Stimulated activated CD4-positive, alpha-beta T cell treated with anti-CD3 and anti-CD28 coated beads, Interleukin-1b, Interleukin-23, amount 100 ng/mL, for 1 hour (primary cell): ENCODE measurements around the gene AFF1.
"Not testable (repeated sequence)": the region's sequence is repeated elsewhere in the genome, so short reads cannot be mapped to it uniquely, and the experiment has no call there.

Experiments used
- DNase-seq, 2 donors: peaks; one replicate each; pipeline ENCODE4 v3.0.0-alpha.2; 2020; ENCODE audit warnings: low read depth in 2 of 2

Gene AFF1

DNA sequence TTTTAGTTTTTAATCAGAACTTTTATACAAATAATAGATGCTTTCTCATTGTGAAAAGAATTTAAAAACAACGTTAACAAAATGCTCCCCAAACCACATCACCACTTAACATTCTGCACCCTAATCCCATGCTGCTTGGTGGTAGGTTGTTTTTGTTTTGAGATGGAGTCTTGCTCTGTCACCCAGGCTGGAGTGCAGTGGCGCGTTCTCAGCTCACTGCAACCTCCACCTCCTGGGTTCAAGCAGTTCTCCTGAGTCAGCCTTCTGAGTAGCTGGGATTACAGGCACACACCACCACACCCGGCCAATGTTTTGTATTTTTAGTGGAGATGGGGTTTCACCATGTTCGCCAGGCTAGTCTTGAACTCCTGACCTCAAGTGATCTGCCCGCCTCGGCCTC, 102.4 kb downstream of the AFF1 start:
- not testable (repeated sequence) for DNase-seq

DNA sequence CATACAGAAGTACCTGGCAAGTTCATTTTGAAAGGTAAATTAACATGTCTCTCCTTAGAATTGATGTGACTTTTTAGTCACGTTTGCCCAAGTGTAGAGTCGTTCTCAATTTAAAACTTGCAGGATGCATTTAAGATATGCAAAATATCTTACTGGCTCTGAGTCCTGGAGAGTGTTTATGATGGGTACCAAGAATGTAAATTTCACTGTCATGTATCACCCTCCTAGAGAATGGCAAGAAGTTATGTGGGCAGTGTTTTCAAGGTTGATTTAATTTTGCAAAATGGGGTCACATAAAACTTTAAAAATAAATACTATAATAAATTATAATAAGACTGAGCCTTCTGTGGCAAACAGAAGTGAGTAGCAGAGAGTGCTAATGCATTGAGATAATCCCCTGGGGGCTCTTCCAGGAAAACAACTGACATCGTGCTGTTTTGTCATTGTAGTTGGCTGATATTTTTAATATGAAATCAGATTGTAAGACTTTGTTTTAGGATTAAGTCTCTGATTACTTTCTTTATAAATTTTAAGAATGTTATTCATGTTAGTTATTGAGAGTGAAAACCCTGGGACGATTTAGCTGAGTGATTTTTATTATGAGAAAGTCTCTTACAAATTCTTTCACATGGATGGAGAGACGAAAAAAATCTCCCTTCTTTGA, 103.0 kb downstream of the AFF1 start:
- DNase-seq, result no peak

DNA sequence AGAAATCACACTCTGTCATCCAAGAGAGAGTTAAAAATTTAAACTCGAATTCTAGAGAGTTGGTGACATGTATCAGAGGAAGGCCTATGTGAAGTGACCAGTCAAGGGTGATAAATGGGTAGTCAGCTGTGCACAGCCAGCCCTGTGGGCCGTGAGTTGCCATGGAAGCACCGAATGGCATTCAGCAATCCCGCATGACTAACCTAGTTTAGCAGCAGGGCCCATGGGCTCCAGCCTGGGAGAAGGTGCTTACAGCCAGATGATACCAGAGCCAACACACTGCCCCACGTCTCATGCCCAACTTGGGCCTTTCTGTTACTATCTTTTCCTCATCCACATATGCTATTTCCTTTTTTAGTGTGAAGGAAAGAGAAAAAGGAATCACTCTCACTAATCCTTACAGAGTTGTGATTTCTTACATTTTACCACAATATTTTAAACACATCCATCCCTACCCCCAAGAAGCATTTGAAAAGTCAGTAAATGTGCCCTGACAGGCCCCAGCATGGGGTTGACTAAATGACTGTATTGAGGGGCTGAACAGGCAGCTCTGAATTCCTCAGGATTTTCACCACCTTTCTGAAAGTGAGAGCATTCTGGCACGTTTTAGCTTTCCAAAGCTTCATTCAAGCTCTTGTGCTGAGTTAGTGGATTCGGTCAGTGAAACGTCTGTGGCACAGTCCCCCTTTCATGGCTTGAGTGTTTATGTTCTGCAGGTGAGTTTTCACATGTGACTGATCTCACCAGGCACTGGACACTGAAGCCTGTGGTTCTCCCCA, 104.2 kb downstream of the AFF1 start:
- no peak for DNase-seq

DNA sequence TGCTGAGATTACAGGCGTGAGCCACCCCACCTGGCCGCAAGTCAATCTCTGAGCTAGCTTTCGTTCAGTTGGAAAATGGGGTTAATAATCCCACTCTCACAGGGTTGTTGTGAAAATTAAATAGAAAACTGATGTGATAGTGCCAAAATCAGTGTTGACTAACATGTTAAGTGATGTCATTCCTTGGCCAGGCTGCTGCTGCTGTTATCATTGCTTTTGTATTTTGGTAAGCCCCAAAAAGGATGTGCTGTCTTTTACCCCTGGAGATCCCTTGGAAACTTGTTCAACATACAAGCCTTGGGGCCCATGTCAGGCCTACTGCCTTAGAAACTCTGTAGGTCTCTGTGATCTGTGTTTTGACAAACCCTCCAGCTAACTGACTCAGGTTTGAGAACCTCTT, 106.3 kb downstream of the AFF1 start:
- no peak for DNase-seq

DNA sequence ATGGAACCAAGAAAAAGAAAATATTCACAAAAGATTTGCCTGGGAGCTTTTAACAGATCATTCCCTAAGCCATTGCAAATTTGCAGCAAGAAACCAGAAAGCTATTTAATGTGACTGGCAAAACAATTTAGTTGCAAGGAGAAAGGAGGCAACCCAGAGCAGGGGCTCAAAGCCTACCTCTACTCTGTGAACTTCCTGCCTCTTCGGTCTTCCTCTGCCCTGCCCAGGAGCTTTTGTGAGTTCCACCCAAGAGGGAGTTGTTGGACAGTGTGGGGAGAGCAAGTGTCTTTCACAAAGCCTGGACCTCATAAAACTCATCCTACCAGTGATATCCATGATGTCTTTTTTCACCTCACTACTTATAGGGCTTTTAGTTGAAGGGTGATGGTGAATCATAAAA, 107.4 kb downstream of the AFF1 start:
- DNase-seq, result no peak

DNA sequence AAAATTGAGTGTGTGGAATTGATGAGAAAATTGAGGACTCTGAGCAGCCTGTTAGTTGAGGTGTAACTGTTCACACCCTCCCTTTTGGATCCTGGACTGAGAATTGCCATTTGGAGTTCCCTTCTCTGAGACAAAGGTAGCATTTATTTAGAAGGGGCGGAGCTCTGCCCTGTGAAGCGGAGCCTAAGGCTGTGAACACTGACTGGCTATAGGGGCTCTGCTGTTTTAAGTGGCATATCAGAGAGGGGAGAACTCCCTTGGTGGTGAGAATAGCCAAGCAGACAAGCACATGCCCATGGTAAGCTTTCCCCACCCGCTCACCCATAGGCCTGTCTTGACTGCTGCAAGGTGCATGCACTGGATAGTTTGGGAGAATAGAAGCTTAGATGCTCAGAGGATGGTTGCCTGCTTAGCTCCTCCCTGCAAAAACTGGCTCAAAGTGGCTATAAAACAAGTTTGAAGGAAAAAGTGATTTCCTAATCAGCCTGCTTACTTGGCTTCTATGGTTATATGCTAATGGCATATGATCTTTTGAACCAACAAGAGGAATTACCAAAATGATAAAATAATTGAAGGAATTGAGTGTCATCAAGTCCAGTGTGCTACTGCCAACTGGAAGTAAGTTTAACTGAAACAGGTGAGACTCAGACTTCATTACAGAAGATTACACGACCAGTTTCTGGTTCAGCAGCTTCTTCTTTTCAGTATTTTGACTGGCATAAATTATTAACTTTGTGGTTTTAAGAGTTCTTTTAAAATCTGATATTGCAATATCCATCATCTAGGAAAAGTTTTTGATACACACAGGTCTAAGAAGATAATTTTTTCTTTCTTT, 108.4 kb downstream of the AFF1 start:
- DNase-seq, result no peak

DNA sequence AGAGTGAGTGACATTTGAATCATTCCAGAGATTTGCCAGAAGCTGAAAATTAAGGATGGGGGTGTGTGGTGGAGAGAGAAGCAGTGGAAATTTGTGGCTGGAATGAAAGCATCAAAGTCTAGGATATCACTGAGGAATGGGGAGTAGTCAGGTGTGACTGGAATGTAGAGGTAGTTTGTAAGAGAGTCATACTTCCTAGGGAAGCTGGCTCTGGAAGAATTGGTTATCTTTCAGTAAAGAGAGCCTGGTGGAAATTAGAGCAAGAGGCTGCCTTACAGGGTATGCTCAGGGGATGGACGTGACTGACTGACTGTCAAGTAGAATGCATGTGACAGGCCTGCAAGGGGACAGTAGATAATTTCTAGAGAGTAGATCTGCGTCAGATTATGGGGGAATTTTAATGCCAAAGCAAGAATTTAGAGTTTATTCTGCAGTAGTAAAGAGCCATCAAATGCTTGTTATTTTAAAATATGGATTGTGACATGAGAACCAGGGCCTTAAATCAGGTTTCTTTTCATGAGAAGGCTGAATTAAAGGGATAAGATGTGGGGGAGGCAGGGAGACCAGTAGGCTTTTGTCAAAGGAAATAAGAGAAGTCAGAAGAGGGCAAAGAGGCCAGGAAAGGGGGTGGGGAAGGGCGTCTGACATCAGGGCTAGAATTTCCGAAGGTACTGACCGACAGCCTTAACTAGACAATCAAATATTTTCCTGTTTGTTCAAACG, 109.9 kb downstream of the AFF1 start:
- DNase-seq, result no peak

DNA sequence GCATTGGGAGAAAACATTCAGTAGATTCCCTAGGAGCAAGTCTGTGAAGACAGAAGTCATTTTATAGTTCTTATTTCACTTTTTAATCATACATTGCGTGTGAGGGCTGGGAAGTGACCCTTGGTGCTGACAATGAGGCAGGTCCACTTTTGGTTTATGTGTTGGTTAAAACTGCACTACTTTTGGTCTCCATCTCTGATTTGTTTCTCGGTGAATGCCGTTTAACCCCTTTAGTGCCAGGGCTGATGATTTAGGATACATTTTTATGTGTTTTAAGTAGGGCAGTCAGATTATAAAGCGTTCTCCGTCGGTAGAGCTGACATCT, 110.4 kb downstream of the AFF1 start:
- DNase-seq, result no peak

DNA sequence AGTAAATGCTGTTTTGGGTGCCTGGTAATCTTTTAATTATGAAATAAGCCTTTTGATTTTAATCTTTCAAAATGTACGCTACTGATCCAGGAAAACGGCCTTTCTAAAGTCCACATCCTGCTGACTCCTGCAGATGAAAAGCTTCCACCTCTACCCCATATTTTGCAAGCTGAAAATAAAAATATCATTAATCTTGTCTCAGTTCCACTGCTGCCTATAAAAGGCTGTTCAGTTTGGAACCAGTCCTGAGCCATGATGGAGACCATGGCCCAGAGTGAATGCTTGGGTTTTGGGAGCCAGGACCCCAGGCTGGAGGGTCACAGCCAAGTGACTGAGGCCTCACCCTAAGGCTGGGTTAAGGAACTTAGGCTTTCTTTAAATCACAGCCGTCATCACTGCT, 110.8 kb downstream of the AFF1 start:
- DNase-seq, result no peak

DNA sequence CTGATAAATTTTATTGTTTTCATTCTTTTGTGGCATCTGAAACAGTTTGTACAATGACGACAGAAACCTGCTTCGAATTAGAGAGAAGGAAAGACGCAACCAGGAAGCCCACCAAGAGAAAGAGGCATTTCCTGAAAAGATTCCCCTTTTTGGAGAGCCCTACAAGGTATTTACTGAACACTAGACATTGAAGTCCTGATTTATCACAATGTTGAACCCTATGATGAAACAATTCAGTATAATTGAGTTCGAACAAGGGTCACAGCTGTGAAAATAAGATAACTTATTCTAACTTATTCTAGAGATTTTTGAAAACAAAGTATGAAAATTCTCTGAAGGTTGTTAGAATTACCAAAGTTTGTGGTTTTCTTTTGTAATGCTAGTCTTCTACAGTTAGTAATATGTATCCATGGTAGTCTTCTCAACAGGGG, 111.3 kb downstream of the AFF1 start:
- no peak for DNase-seq

DNA sequence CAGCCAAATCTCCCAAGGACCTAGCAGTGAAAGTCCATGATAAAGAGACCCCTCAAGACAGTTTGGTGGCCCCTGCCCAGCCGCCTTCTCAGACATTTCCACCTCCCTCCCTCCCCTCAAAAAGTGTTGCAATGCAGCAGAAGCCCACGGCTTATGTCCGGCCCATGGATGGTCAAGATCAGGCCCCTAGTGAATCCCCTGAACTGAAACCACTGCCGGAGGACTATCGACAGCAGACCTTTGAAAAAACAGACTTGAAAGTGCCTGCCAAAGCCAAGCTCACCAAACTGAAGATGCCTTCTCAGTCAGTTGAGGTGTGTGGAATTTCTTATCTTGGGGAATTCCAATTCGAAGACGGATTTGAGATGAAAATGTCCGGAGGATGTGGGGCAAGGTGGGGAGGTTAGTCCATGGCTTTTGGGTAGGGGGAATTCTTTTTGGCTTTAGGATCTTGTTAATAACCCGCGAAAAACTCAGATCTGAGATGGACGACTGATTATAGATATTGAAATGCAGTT, 112.5 kb downstream of the AFF1 start:
- DNase-seq, result no peak

DNA sequence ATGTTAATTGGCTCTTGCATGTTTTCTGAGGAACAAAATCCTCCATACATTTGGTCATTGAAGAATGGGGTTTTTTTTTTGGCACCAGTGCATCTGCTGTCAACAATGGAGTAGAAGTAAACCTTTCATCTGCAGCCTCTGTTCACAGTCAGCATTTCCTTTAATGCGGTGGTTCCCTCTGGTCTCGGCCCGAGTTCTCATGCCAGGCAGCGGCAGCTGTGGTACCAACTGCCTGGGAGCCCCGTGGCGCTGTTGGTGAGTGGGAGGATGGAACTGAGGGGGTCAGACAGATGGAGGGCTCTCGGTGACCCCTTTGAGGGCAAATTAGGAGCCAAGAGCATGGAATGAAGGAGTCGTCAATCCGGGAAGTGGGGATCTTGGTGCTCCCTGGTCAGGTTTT, 114.7 kb downstream of the AFF1 start:
- no peak for DNase-seq

DNA sequence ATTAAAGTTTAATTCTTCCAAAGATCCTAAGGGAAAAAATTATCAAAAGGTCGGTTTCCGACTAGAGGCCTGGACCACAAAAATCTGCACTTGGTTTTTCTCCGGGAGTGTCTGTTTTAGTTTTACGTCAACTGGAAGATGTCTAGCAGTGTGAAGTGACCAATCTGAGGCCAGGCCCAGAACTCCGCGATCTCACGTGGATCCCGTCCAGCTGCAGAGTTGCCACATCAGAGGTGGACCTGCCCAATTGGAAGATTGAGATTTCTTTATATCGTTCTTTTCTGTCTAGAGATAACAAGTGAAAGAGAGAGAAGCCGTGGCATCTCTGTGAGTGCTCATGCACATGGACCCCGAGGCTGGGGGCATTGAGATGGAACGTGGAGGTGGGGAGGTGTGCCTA, 115.8 kb downstream of the AFF1 start:
- DNase-seq, result no peak

DNA sequence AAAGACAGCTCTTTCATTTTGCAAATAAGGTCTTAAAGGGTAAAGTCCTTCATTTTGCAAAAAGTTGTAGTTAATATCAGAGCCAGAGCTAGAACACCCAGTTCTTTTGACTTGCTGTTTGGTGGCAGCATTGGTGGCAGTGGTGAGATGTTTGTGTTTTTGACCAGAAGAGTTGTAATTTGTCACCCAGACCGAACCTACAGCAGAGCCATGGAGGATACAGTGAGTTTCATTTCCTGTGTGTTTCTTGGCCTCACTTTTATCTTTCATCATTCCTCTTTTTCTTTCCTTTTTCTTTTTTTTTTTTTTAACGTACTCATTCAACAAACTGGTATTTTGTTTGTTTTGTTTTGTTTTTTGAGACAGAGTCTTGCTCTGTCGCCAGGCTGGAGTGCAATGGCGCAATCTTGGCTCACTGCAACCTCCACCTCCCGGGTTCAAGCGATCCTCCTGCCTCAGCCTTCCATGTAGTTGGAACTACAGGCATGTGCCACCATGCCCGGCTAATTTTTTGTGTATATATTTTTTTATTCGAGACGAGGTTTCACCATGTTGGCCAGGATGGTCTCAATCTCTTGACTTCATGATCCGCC, 116.4 kb downstream of the AFF1 start:
- no peak for DNase-seq

DNA sequence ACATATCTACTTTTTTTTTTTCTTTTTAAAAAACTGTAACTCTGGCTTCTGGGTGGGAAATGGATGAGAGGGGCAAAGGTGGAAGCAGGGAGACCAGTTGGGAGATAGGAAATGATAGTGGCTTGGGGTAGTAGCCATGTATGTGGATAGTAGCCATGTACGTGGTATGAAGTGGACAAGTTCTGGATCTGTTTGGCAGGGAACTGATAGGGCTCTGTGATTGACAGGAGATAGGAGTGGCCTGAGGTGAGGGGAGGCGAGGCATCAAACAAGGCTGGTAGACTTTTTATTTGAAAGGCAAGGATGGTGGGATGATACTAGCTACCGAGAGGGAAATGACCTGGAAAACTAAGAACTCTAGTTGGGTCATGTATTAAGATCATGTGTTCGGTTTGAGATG, 117.8 kb downstream of the AFF1 start:
- DNase-seq, result no peak

DNA sequence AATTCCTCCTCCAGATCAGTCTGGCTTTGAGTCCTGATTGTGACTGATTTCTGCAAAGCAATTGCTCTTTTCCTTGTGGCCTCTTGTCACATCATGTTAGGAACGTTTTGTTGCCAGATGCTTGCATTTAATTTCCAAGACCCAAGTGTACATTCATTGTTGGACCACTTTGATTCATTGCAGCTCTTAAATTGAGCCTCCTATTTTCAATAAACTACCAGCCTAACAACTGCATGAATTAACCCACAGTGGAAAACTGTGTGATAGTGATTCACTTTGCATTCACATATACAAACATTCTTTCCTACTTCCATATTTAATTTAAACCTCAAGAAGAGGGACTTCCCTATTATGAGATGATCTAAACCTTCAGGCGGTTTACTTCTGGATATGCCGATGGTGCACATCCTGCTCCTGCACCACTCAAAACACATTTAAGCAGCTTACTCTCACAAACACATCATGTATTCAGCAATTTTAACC, 118.4 kb downstream of the AFF1 start:
- DNase-seq, result no peak

DNA sequence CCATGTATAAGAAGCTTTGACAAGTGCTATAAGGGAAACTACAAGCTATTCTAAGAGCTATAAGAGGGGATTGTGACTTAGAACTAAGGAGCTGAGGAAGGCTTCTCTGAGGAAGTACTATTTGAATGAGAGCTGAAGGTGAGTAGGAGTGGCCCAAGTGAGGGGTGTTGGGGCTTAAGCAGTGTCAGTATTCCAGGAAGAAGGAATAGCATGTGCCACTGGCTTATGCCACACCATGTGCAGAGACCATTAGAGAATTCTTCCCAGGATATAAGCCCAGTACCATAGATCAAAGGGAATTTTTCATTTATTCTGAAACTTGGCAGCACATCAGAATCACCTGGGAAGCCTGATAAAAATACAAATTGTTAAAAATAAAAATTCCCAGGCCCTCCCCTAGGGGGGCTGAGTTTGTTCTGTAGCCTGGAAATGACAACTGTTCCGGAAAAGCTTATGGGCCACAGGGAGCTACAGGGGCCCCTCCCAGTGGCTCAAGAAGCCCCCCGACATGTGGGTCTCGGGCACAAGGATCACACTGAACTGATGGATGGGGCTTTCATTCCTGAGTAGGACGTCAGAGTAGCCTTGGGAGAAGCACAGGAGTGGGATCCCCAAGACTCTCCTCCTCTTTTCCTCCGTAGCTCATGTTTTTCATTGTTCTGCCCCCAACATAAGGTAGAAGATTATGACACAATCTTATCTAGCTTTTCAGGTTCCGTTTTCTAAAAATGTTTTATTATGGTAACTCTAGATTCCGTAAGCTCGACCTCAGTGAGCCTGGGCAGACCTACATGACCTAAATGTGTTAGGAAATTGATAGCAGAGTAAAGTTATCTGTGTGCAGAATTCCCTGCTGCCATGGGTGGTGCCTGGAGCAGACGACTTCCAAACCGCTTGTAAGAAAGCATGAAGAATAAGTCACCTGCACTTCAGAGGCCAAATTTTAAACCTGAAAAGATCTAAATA, 119.3 kb downstream of the AFF1 start:
- DNase-seq, result no peak

DNA sequence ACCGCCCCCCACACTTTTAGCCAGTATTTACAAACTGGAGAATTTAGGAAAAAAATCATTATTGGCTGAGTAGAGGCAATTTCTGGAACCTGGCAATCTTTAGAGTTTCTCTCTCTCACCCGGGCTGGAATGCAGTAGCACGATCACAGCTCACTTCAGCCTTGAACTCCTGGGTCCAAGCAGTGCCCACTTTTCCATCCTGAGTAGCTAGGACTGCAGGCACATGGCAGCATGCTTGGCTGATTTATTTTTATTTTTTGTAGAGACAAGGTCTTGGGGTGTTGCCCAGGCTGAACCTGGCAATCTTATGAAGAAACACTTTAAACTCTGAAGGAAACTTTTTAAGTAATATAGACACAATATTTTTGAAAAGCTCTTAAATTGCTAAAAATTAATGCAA, 120.1 kb downstream of the AFF1 start:
- DNase-seq, result no peak

DNA sequence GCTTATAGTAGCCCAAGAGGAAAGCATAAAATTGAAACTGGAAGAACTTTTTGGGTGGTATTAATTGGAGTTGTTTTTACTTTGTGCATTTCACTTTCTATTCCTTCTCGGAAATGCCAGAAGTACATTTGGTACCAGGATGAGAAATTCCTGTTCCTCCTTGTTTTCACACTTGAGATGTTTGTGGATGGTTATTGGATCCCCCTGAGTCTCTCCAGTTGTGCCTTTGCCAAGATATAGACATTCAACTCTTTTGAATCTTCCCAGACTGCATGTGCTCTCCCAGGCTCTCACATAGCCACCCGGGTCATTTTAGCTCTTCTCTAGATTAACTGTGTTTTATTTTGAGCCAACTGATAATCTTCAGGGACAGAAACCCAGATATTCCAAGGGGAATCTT, 120.5 kb downstream of the AFF1 start:
- no peak for DNase-seq

DNA sequence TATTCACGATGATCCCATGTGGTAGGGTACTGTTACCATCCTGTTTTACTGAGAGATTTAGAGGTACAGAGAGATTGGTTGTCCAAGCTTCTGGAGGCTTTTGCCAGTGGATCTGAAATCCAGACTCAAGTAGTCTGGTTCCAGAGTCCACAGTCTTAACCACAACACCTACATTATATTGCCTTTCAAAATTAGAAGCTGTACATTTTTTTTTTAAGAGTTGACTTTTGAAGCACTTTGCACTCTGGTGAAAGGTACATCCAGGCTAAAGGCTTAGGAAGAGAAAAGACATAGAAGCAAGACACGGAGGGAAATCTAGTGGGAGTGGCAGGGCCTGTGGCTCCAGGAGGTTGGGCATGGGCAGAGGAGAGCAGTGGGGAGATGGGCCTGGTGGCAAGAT, 122.1 kb downstream of the AFF1 start:
- DNase-seq, result no peak
